A549 (cell line): ENCODE data around the gene FILIP1L. TPM values are rescaled to one million over a fixed set of nuclear protein-coding genes. Genes with fewer than 3 reads are reported as not detected.

ENCODE experiments used
- ATAC-seq, 2 experiments: fragments of 200-7000 bp in 1 of 2; fragments of >200 bp in 1 of 2; cut with Nextera tagmentation in 1 of 2; cut with Tn5 transposase in 1 of 2; 3 replicates each; pipeline versions ENCODE4 v1.8.0 to v1.9.1; 2018 to 2020; ENCODE audit warnings: mild to moderate bottlenecking in 1 of 2, moderate library complexity in 1 of 2
- CTCF ChIA-PET: fragments of 300-600 bp; sonication (Branson Sonifier 250); formaldehyde crosslinking; extraction: SDS; loops from one replicate; lab custom pipeline; 2021; ENCODE audit warnings: antibody characterized with exemption, inconsistent platforms; lab: Yijun Ruan, JAX
- POLR2A ChIA-PET: fragments of 350-600 bp; formaldehyde crosslinking; extraction: SDS; loops from one replicate; lab custom pipeline; 2021; ENCODE audit warnings: antibody characterized with exemption, inconsistent platforms; lab: Yijun Ruan, JAX
- DNase-seq, 2 experiments: peaks; one replicate each; pipeline versions ENCODE4 v3.0.0 to v3.0.0-alpha.2; 2011 to 2016; ENCODE audit warnings: low read depth in 1 of 2, low spot score in 1 of 2
- FAIRE-seq: peaks from 2 replicates; lab custom pipeline; 2011; peaks lifted over from hg19 to GRCh38; lab: Jason Lieb, UNC
- H3K27ac ChIP-seq, 2 experiments: fragments of >200 bp; sonication (Bioruptor Twin); formaldehyde crosslinking; 3 replicates each; pipeline ENCODE4 v1.5.1; 2016 to 2017
- H3K4me1 ChIP-seq: fragments of >200 bp; sonication (Bioruptor Twin); formaldehyde crosslinking; 3 replicates; pipeline ENCODE4 v1.6.1; 2016
- H3K4me2 ChIP-seq: fragments of >200 bp; sonication (Bioruptor Twin); formaldehyde crosslinking; 3 replicates; pipeline ENCODE4 v1.6.1; 2016
- H3K4me3 ChIP-seq: fragments of >200 bp; sonication (Bioruptor Twin); formaldehyde crosslinking; 3 replicates; pipeline ENCODE4 v1.5.1; 2016
- H3K9me3 ChIP-seq: fragments of >200 bp; sonication (Bioruptor Twin); formaldehyde crosslinking; 3 replicates; pipeline ENCODE4 v1.6.1; 2016
- CBX8 ChIP-seq: fragments of 200-600 bp; sonication (generic); IDR thresholded peaks from 2 replicates; pipeline ENCODE4 v1.6.1; 2016
- CEBPB ChIP-seq, 2 experiments: fragments of >200 bp in 1 of 2; sonication (Bioruptor Twin) in 1 of 2; formaldehyde crosslinking in 1 of 2; IDR thresholded peaks; 2 replicates each; pipeline ENCODE4 v1.6.1; 2012 to 2016
- CHD2 ChIP-seq: fragments of 150-350 bp; IDR thresholded peaks from 2 replicates; pipeline ENCODE4 v1.6.1; 2014; ENCODE audit warnings: low read length; ENCODE audit not compliant: partially characterized antibody
- CHD4 ChIP-seq: fragments of 200-600 bp; sonication (generic); IDR thresholded peaks from 2 replicates; pipeline ENCODE4 v1.6.1; 2016; ENCODE audit warnings: antibody characterized with exemption, mild to moderate bottlenecking, borderline replicate concordance
- EHF ChIP-seq: fragments of 250-450 bp; sonication (Bioruptor Pico); IDR thresholded peaks from 2 replicates; pipeline ENCODE4 v1.5.0; 2020; ENCODE audit warnings: mild to moderate bottlenecking
- FOSB ChIP-seq: fragments of 250-450 bp; sonication (Bioruptor Pico); IDR thresholded peaks from 2 replicates; pipeline ENCODE4 v1.5.0; 2020; ENCODE audit warnings: mild to moderate bottlenecking, moderate library complexity
- FOSL2 ChIP-seq, 2 experiments: fragments of 450-650 bp in 1 of 2; fragments of >200 bp in 1 of 2; sonication (Bioruptor Twin) in 1 of 2; formaldehyde crosslinking; IDR thresholded peaks; 2 replicates each; pipeline versions ENCODE4 v1.5.0 to v1.6.1; 2016 to 2020; ENCODE audit warnings: mild to moderate bottlenecking in 1 of 2, moderate library complexity in 1 of 2
- FOXS1 ChIP-seq: fragments of 250-450 bp; sonication (Bioruptor Pico); IDR thresholded peaks from 2 replicates; pipeline ENCODE4 v1.5.0; 2020; ENCODE audit warnings: mild to moderate bottlenecking, moderate library complexity
- HOXB13 ChIP-seq: fragments of 250-450 bp; sonication (Bioruptor Pico); IDR thresholded peaks from 2 replicates; pipeline ENCODE4 v1.5.0; 2020; ENCODE audit warnings: low read depth, mild to moderate bottlenecking, moderate library complexity
- MAFK ChIP-seq: fragments of 450-650 bp; IDR thresholded peaks from 2 replicates; pipeline ENCODE4 v1.6.1; 2014; ENCODE audit not compliant: partially characterized antibody
- MAZ ChIP-seq: fragments of 150-350 bp; IDR thresholded peaks from 2 replicates; pipeline ENCODE4 v1.6.1; 2014; ENCODE audit warnings: antibody characterized with exemption, low read depth, low read length, borderline replicate concordance
- NPAS2 ChIP-seq: fragments of 250-450 bp; sonication (Bioruptor Pico); IDR thresholded peaks from 2 replicates; pipeline ENCODE4 v1.8.0; 2022; ENCODE audit warnings: mild to moderate bottlenecking, moderate library complexity, borderline replicate concordance
- NR3C1 ChIP-seq: fragments of >200 bp; sonication (Bioruptor Twin); formaldehyde crosslinking; IDR thresholded peaks from 3 replicates; pipeline ENCODE4 v1.6.1; 2017
- POLR2A ChIP-seq: IDR thresholded peaks from 2 replicates; pipeline ENCODE4 v1.6.1; 2012; ENCODE audit warnings: mild to moderate bottlenecking, low read length
- POLR2AphosphoS2 ChIP-seq: conservative IDR thresholded peaks from 2 replicates; pipeline ENCODE4 v1.6.1; 2012; ENCODE audit warnings: low read length, improper control_type of control experiment, inconsistent platforms
- RAD21 ChIP-seq, 2 experiments: fragments of >200 bp in 1 of 2; sonication (Bioruptor Twin) in 1 of 2; formaldehyde crosslinking in 1 of 2; IDR thresholded peaks in 1 of 2; conservative IDR thresholded peaks in 1 of 2; 2 replicates in 1 of 2; 3 replicates in 1 of 2; pipeline ENCODE4 v1.6.1; 2012 to 2018; ENCODE audit warnings: inconsistent platforms in 1 of 2
- ZC3H11A ChIP-seq: fragments of 450-650 bp; IDR thresholded peaks from 2 replicates; pipeline ENCODE4 v1.6.1; 2014; ENCODE audit warnings: antibody characterized with exemption, mild to moderate bottlenecking
- ZSCAN20 ChIP-seq: fragments of 250-450 bp; sonication (Bioruptor Pico); IDR thresholded peaks from 2 replicates; pipeline ENCODE4 v1.8.0; 2022; ENCODE audit warnings: mild to moderate bottlenecking, moderate library complexity
- WGBS: methylation state at CpG from one replicate; pipeline ENCODE4 v1.1.6; 2017; ENCODE audit errors: missing lambda C conversion rate; 5-methylcytosine and 5-hydroxymethylcytosine counted together
- polyA plus RNA-seq, 4 experiments: library from polyadenylated mRNA; depleted of rRNA in 3 of 4; stranded (reverse); fragments of >200 nt; fragmentation: RNase III in 1 of 4; extraction: RNeasy Plus Mini Kit Qiagen cat#74134 plus additional on column Dnase treatment in 1 of 4; gene quantifications; 2 replicates in 3 of 4; 3 replicates in 1 of 4; pipeline ENCODE4 v1.2.3, GENCODE V29; 2011 to 2017
- TF ChIP-seq, protein P1 (sequence below): fragments of >200 bp; sonication (Bioruptor Twin); formaldehyde crosslinking; IDR thresholded peaks from 2 replicates; pipeline ENCODE4 v1.6.1; 2016
- TF ChIP-seq, protein P2 (sequence below): fragments of >200 bp; sonication (Bioruptor Twin); formaldehyde crosslinking; IDR thresholded peaks from 3 replicates; pipeline ENCODE4 v1.6.1; 2016
- TF ChIP-seq, protein P3 (sequence below): fragments of 250-450 bp; sonication (Bioruptor Pico); IDR thresholded peaks from 2 replicates; pipeline ENCODE4 v1.5.0; 2021; ENCODE audit warnings: mild to moderate bottlenecking, moderate library complexity, borderline replicate concordance
- TF ChIP-seq, protein P4 (sequence below): IDR thresholded peaks from 2 replicates; pipeline ENCODE4 v1.6.1; 2012

The FILIP1L gene
- polyA plus RNA-seq, 2 of the 4 experiments (the other 2 are of a cell fraction), result 0.19 to 0.45 TPM

DNA sequence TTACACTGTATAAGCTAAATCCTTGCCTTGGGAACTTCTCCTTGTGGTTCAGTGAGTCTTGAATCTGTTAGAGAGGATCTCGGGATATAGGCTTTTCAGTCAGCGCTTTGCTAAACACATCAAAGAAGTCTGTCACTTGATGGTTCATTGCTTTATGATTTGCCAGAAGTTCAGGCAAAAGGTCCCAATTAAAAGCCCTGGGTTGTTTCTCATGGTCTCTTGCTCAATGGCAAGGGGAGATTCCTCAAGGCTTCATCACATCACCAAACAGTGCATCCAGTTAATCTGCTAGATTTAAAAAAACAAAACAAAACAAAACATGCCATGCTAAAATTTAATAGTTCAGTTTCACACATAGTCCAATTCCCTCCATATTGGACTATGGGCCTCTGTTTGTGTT lies 114.8 kb downstream of the FILIP1L start (continued):
- TF ChIP-seq FOSL2 (IDR thresholded peaks at IDR 0.05) (no peak), FOSL2 (CRISPR knock-in tag; IDR thresholded peaks at IDR 0.05) (no peak), NPAS2 (CRISPR knock-in tag) (no peak)
- TF ChIP-seq, all 56 proteins: peak for 0

DNA sequence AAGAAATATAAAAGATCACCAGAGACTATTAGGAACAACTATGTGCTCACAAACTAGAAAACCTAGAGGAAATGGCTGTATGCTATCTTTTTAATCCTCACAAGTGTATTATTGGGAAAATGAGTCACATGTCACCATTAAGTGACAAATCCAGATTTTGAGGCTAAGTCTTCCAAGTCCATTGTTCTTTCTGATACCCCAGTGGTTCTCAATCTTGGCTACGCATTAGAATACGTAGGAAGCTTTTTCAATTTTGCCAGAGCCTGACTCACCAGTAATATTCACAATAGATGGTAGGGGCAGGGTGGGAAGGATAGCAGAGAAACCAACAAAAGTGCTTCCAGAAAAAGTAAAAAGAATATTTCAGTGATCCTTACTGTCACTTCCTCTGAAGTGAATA lies 117.0 kb downstream of the FILIP1L start:
- CTCF ChIA-PET, result interaction anchor here (0.7 kb wide), 1 partner anchor 11 kb away, joined by 3 read pairs; no protein-coding TSS in a partner anchor
- POLR2A ChIA-PET, result no interaction called here
- FAIRE-seq, result no peak

DNA sequence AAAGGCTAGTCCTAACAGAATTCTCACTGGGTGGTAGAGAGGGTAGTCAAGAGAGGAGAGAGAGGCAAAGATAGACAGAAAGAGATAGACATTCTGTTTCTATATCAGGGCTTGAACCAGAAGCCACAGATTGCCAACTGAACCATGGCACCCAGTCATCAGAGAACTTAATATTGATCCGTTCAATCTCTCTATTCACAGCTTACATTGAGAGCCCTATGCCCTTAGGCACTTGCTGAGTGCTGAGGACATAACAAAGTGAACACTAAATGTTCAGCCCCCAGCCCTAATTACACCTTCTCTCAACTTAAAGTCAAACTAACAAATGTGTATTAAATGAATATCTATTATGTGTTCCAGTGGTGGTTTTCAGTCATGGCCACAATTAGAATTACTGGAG lies 124.1 kb downstream of the FILIP1L start:
- Histone ChIP-seq H3K4me2 (no peak overlapping the region), H3K4me3 (no peak overlapping the region), H3K4me1 (no peaks in the 10 kb centered on the region), H3K9me3 (peaks cover 2% of the 10 kb centered on the region; the same call in 1 of the 3 replicates), H3K27ac (no peak overlapping the region)
- TF ChIP-seq, protein P1, sequence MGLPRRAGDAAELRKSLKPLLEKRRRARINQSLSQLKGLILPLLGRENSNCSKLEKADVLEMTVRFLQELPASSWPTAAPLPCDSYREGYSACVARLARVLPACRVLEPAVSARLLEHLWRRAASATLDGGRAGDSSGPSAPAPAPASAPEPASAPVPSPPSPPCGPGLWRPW, result no peak
- TF ChIP-seq, protein P2, sequence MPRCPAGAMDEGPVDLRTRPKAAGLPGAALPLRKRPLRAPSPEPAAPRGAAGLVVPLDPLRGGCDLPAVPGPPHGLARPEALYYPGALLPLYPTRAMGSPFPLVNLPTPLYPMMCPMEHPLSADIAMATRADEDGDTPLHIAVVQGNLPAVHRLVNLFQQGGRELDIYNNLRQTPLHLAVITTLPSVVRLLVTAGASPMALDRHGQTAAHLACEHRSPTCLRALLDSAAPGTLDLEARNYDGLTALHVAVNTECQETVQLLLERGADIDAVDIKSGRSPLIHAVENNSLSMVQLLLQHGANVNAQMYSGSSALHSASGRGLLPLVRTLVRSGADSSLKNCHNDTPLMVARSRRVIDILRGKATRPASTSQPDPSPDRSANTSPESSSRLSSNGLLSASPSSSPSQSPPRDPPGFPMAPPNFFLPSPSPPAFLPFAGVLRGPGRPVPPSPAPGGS, result no peak
- TF ChIP-seq FOSB (CRISPR knock-in tag), result no peak
- TF ChIP-seq CEBPB (IDR thresholded peaks at IDR 0.05), result no peak
- no peak for TF ChIP-seq FOXS1 (CRISPR knock-in tag)
- no peak for TF ChIP-seq CHD2
- TF ChIP-seq NR3C1, result no peak
- no peak for TF ChIP-seq FOSL2 (IDR thresholded peaks at IDR 0.05)
- TF ChIP-seq FOSL2 (CRISPR knock-in tag; IDR thresholded peaks at IDR 0.05), result no peak
- TF ChIP-seq POLR2AphosphoS2, result no peak
- TF ChIP-seq EHF (CRISPR knock-in tag), result no peak
- TF ChIP-seq ZC3H11A, result no peak
- TF ChIP-seq ZSCAN20 (CRISPR knock-in tag), result no peak
- TF ChIP-seq, protein P3, sequence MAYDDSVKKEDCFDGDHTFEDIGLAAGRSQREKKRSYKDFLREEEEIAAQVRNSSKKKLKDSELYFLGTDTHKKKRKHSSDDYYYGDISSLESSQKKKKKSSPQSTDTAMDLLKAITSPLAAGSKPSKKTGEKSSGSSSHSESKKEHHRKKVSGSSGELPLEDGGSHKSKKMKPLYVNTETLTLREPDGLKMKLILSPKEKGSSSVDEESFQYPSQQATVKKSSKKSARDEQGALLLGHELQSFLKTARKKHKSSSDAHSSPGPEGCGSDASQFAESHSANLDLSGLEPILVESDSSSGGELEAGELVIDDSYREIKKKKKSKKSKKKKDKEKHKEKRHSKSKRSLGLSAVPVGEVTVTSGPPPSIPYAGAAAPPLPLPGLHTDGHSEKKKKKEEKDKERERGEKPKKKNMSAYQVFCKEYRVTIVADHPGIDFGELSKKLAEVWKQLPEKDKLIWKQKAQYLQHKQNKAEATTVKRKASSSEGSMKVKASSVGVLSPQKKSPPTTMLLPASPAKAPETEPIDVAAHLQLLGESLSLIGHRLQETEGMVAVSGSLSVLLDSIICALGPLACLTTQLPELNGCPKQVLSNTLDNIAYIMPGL (CRISPR knock-in tag), result no peak
- no peak for TF ChIP-seq MAFK
- no peak for TF ChIP-seq MAZ
- no peak for ATAC-seq
- CTCF ChIA-PET, result interaction anchor here (0.8 kb wide), 1 partner anchor 23 kb away, joined by 4 read pairs; no protein-coding TSS in a partner anchor
- POLR2A ChIA-PET, result no interaction called here
- 100% methylated on average over 1 of the region's 1 CpG for WGBS
- no peak for DNase-seq
- no peak for FAIRE-seq

More for the DNA sequence above, 117.0 kb downstream of the FILIP1L start:
- DNase-seq (no peak), ATAC-seq (no peak)
- Histone ChIP-seq H3K4me1 (peaks cover 9% of the 10 kb centered on the region), H3K4me2 (no peak overlapping the region), H3K4me3 (no peak overlapping the region), H3K27ac (no peak overlapping the region), H3K9me3 (peaks cover 2% of the 10 kb centered on the region; the same call in 1 of the 3 replicates)
- 95% methylated on average over 2 of the region's 2 CpGs for WGBS
- TF ChIP-seq CHD4, result no peak
- TF ChIP-seq CBX8, result no peak
- no peak for TF ChIP-seq RAD21 (conservative IDR thresholded peaks at IDR 0.05 in 1 of 2, IDR thresholded peaks at IDR 0.05 in 1 of 2)
- TF ChIP-seq, protein P4, sequence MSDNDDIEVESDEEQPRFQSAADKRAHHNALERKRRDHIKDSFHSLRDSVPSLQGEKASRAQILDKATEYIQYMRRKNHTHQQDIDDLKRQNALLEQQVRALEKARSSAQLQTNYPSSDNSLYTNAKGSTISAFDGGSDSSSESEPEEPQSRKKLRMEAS, result no peak
- no peak for TF ChIP-seq HOXB13 (CRISPR knock-in tag)
- TF ChIP-seq POLR2A, result no peak
